GM21723 (cell line): ENCODE data around the gene RFWD3.

ENCODE experiments used
- ATAC-seq: cut with Tn5 transposase; IDR thresholded peaks from one replicate; pipeline ENCODE4 v1.9.1; 2021; ENCODE audit warnings: mild to moderate bottlenecking, moderate library complexity; ENCODE audit not compliant: unreplicated experiment

Gene RFWD3

DNA sequence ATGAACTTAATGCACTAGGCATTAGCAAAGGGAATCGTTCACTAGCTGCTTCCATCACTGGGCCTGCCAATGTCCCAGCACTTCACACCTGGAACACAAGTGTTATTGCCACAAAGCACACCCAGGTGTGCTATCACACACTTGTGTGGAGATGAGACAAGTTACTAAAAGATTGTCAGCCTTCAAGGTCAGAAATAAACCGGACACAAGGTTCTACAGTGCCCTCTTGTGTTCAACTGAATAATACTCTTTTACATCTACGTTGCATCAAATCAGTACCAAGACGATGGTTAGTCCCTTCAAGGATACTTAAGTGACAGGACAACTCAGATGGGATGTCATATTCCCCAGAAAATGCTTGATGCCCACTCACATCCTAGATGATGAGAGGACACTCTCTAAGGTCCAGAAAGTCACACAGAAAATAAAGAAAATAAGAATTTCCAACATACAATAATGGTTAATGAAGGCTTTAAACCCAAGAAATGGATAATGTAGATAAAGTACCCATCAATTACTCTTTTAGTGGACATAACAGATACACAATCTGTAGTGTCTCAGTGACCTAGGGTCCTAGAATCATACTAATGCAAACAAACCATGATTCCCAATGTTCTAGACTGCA is 43.4 kb downstream of the RFWD3 start:
- ATAC-seq, result peak; percentile 52

DNA sequence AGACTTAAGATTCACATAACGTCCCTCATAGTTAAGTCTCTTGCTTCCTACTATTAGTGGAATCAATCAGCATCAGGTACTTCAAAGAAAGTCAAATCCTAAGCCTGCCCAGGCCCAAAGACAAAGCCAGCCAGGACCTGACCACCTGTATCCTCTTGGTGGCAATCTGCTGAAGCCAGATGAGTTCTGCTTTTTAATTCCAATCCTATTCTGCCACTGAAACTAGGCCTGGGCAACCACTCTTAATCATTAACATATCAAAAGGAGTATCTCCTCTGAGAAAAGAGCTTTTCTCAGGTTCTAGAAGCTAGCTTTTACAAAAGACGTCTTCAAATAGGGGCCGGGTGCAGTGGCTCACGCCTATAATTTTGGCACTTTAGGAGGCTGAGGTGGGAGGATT is 44.7 kb downstream of the RFWD3 start:
- ATAC-seq, result no peak

DNA sequence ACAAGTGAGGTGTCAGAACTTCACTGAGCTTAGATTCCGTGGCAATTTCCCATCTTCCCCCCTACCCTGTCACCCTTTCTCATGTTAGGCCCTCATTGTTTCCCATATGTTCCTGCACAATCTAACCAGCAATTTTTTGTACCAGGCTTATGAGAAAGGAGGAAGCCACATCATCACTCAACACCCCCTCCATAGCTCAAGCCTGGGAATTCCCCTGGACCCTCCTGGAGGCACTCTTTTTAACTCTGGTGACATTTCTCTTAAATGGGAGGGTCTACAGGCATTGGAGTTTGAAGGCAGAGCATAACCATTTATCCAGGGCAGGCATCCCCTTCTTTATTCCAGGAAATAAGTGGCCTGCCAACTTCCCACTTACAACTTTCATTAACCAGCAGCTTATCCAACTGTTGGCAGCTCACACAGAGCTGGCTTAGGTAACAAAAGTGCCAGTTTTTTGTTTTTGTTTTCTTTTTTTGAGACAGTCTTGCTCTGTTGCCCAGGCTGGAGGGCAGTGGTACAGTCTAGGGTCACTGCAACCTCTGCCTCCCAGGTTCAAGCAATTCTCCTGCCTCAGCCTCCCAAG is 49.4 kb downstream of the RFWD3 start:
- no peak for ATAC-seq

DNA sequence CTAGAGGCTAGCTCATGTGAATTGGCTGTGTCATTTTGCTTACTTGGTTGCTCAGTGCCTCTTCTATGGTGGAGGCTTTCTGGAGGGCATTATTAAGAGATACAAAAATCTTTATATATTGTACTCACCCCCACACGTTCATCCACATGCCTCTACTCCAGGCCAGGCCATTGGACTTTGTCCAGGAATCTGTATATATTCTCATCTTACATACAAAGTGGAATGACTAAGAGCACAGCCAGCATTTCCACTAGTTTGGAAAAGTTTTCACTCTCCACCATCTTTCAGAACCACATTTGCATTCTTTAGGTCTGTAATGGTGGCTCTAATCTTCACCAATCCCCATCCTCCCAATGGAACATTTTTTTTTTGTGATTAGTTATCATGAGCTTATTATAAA is 55.0 kb downstream of the RFWD3 start:
- no peak for ATAC-seq

DNA sequence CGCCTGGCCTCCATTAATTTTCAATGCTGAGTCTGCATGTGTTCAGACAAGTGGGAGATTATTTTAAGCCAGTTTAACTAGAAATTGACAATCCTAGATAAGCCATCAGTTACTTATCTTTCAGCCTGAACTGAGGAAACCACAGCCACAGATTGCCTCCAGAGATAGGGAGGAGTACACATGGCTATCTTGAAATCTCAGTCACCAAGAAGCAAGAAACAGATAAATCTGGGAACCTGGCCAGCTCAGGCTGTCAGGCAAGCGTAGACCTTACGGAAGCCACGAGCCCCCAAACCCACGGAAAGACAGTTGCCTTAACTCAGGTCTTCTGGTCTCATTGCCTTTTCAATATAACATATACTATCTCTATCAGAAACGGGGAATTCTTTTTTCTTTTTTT is 57.7 kb downstream of the RFWD3 start:
- ATAC-seq, result no peak

DNA sequence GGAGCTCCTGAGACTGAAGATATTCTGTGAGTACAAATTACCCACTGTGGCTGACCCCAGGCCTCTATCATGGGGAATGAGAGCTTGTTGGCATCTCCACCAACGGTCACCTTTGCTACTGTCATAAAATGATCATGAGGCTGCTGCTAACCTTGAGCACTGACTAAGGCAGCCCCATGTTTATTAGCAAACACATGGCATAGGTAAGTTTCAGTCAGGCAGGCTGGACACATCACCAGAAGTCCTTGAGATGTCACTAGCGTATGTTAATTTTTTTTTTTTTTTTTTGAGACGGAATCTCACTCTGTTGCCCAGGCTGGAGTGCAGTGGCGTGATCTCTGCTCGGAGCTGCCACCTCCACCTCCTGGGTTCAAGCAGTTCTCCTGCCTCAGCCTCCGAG is 58.3 kb downstream of the RFWD3 start:
- no peak for ATAC-seq

DNA sequence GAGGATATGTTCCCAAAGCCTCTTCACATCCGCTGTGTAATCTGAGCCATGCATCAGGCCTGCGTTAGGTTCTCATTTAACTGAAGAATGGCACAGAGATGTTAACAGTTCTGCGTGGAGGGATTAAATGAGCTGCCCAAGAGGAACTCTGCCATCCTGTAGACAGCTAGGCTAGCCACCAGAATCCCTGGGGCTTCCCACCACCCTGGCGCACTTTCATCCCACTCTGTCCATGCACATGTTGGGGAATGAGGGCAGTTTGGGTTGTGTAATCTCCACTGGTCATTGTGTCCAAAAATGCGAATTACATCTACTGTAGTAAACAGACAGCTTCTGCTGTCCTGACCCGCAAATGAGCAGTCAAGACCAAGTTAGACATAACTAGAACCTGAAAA is 58.7 kb downstream of the RFWD3 start:
- no peak for ATAC-seq

DNA sequence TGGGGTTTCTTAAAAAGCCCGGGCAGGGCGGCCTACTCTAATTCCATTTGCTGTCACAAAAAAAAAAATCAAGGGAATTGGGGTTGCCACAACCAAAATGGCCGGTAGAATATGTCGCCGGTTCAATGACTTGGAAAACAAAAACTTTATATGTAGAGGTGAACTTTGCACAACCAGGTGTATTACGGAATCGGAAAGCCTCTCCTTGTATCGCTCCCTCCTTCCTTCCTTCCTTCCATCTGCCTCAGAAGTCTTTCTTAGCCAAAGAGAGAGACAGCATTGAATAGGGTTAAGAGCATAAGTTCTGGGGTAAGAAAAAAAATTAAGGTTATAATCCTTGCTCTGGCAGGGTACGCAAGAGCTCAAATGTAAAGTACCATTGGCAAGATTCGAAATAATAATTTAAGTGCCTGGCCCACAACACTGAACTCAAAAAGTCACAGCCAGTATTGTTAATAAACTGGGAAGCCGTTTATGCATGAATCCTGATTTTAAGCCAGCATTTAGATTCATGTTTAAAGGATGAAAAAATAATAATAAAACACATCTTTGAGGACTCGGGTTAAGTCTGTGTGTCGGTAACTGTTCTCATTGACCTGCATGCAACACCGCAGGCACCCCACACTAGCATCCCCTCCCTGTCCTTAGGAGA is 59.2 kb downstream of the RFWD3 start:
- ATAC-seq, result peak; percentile 20

DNA sequence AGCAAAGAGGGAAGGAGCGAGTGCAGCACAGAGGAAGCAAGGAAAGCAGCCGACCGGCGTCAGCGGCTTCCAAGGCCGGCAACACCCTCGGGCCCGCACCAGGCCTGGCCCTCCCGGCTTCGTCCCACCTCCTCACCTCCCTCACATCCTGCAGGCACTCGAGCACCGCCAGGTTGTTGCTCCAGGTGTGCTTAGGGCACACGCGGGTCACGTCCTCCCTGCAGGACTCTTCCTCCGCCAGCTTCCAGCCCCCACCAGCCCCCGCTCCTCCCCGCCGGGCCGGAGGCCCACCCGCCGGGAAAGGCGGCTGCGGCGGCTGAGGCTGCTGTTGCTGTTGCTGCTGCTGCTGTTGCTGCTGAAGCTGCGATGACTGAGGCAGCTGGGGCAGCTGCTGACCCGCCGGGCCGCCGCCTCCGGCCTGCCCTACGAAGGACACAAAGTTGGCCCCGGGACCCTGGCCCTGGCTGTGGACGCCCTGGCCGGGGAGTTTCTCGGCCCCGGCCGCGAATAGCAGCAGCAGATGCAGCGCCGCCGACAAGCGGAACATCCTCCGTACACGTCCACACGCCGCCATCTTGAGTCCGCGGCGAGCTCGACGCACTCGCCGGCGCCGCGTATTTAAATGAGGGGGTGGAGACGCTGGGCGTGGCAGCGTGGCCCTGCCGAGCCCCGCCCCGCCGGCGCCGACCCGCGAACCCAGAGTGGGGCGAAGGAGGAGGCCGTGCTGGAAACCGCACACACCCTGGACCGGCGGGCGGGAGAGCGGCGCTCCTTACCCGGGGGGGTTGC is 60.0 kb downstream of the RFWD3 start, which contains the start of gene GLG1:
Gene GLG1 (minus strand): TSS at position 594 of the 789 bp plus-strand sequence. CDS start 20 bp downstream, at position 574.
- peak; percentile 96 for ATAC-seq

DNA sequence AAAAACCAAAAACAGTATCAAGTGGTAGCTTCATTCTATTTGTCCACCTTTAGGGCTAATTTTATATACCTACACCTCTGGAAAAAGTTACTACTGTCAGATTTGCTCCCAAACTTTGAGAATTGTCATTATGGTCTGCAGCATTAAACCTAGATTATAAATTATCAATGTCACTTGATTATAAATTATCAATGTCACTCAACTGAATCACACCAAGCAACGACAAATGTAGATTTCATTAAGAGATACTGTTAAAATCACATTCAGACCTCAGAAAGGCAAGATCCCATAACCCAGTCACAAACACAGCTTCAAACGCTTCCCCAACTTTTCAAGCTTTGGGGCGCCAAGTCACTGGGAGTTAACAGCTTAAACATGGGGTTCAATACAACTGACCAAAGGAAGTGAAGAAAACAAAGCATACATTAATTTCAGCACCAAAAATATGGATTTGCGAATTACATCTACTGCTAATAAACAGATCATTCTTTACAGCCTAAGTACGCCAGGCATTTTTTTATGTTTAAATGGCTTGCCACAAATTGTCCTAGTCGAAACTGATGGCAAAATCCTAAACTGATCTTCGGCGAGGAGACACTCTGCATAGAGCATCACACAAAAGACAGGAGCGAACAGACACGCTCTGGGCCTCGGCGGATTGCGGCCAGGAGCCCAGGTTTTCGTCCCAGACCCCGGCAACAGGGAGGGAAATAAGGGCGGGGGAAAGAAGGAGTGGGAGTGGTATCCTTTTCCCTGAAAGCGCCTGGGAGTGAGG is 60.7 kb downstream of the RFWD3 start:
- ATAC-seq, result peak; percentile 27

DNA sequence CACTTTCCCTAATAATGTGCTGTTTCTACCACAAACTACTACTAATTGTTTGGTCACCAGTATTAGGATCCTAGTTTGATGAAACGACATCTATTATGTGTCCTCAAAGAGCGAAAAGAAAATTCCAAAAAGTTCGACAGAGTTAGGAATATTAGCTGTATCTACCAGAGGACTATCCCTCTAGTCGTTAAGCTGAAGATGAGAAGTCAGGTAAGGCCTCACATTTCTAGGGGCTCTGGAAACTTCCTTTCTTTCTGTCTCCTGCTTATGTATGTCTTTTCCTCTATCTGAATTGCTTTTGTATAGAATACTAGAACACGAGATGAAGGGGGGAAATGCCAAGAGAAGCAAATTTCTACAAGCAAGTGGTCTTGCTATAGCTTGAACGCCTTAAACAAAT is 61.3 kb downstream of the RFWD3 start:
- no peak for ATAC-seq

DNA sequence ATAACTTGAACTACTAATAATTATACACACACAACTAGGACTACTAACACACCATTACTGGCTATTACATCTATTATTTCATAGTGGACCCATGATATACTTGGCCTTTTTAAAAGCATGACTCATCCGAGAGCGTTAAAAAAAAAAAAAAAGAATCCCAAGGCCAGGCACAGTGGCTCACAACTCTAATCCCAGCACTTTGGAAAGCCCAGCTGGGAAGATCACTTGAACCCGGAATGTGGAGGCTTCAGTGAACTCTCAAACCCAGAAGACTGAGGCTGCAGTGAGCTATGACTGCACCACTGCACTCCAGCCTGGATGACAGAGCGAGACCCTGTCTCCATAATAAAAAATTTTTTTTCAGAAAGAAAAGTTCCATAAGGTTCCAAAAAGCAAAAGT is 62.8 kb downstream of the RFWD3 start:
- ATAC-seq, result no peak

DNA sequence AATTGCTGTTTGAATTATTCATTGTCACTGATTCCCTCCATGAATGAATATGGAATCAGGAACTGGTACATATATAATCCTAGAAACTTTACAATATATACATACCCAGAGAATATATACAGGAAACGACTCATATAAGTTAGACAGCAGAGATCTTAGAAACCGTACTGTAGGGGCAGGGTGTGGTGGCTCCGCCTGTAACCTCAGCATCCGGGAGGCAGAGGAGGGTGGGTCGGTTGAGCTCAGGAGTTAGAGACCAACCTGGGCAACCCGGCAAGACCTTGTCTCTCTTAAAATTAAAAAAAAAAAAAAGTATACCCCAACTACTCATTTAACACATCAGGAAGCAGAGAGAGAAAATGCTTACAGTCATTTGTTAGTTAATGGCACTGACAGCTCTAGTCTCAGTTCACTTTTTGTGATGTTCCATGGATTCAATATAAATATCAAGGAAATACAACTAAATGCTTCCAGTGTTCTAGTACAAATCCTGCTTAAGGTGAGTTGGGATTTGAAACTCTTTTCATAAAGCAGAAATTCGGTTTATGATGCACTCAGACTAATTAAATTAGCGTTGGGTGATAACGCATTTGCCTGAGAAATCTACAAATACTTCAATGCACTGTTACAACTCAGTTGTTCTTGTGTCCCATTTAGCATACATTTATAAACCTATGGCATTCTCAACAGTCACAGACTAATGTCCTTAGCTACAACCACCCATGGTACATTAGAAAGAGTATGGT is 65.4 kb downstream of the RFWD3 start:
- ATAC-seq, result peak; percentile 83

DNA sequence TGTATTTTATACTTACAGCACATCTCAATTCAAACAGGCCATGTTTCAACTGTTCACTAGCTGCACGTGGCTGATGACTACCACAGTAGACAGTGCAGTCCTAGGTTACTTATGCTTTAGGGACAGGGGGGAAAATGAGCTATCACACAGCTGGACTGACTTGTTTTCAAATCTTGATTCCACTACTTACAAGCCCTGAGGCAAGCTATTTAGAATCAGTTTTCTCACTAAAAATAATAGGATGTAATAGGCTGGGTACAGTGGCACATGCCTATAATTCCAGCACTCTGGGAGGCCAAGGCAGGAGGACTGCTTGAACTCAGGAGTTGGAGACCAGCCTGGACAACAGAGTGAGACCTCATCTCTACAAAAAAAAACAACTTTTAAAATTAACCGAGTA is 70.1 kb downstream of the RFWD3 start:
- ATAC-seq, result no peak

DNA sequence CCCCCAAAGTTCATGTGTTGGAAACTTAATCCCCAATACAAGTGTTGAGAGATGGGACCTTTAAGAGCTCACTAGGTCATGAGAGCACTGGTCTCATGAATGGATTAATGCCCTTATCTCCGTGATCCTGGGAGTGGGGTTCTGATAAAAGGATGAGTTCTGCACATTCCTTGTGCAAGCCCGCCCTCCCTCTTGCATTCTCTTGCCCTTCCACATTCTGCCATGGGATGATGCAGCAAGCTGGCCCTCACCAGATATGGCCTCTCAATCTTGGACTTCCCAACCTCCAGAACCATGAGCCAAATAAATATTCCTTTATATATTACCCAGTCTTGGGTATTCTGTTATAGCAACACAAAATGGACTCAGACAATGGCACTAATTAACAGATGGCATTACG is 73.8 kb downstream of the RFWD3 start:
- no peak for ATAC-seq

DNA sequence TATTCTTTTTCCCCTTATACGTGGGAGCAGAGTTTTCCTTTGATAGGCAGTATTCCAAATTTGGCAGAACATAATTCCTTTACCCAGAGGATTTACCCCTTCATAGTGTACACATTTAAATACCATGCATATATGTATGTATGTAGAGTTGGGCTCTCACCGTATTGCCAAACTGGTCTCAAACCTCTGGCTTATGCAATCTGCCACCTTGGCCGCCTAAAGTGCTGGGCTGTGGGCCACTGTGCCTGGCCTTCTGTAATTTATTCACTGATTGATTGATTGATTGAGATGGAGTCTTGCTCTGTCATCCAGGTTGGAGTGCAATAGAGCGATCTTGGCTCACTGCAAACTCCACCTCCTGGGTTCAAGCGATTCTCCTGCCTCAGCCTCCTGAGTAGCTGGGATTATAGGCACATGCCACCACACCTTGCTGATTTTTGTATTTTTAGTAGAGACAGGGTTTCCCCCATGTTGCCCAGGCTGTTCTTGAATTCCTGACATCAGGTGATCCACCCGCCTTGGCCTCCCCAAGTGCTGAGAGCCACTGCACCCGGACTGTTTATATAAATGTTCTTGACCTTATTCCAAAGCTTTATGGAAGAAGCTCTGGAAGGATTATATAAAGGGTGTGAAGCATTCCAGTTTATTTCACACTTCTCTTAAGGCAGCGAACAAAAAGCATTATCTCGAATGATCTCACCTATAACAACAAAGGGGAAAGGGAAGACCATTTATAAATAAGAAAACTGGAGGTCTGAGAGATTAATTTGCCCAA is 74.6 kb downstream of the RFWD3 start:
- no peak for ATAC-seq

DNA sequence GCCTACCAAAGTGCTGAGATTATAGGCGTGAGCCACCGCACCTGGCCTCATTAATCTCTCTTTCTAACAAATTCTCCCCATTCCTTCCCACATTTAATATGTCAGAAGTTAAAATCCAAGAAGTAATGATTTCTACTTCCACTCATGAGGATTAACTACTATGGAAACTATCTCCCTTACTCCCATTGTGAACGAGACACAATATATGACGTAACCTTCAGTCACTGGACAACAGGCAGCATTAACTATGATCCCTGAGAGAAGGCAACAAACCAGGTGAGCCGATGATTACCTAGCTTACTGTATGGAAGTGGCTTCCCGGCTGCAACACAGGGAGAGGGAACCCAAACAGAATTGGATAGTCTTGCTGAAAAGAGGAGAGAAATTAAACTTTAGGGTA is 79.7 kb downstream of the RFWD3 start:
- ATAC-seq, result no peak

DNA sequence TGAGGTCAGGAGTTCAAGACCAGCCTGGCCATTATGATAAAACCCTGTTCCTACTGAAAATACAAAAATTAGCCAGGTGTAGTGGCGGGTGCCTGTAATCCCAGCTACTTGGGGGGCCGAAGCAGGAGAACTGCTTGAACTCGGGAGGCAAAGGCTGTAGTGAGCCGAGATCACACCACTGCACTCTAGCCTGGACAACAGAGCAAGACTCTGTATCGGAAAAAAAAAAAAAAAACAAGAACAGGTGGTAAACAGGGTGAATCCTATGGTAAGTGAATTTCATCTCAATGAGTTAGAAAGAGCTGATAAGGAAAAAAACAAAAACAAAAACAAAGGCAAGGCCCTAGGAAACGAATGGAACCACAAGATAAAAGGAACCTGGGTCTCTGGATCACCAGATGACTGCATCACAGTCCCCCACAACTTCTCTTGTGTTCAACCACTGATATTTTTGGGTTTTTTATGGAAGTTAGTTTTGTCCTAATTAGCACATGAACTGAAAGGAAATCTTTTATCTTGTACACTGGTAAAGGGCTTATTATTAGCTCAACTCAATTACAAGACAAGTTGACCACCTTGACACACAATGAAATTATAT is 80.7 kb downstream of the RFWD3 start:
- no peak for ATAC-seq
